Measurements from ENCODE around the gene MDFIC.

Gene MDFIC

DNA sequence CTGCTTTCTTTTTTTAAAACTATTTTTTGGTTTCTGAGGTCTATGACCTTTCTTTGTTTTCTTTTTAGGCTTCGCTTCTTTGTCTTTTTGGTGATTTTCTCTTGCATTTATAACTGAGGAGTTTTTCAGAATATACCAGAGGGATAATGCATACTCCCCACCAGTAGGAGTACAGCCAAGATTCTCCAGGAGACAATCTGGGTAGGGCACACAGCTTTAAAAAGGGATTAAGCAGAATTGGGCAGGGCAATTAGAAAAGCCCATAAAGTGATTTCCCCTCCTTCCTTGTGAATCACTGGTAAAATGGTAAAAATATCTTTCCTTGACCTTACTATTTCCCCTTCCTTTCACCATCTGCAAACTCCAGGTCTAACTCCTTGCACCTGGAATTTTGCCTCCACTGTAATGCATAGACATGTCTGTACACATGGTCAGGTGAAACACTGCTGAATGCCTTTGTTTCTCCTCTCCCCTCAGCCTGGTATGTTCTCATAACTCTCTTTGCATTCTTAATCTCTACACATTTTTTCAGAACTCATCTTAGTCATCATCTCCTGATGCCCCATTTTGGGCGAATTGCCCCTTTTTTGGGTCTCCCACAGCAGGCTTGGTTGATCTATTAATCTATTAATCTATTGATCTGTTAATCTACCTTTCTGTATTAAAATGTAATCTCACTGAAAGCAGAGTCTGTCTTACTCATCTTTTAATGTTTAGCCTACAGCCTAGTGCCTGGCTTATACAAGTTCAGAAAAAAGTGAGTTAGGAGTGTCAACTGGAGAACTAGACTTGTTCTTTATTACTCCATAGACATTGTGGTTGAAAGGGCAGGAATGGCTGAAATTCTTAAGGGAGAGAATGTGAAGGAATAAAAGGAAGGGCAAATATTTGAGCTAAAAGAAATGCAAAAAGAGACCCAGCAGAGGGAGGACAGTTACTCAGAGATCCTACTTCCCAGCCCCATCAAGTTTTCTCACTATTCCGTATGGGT is 64.6 kb downstream of the MDFIC start:
- Mint-ChIP-seq H3K27me3 (ENCODE audit: low read depth) (no peaks in the 10 kb centered on the region), H3K9me3 (no peaks in the 10 kb centered on the region), H3K36me3 (ENCODE audit: low read depth) (peaks cover 10% of the 10 kb centered on the region), H3K4me3 (no peak overlapping the region), H3K27ac (no peak overlapping the region), H3K4me1 (no peaks in the 10 kb centered on the region)
- no peak for TF ChIP-seq CTCF (IDR thresholded peaks at IDR 0.05; ENCODE audit: unreplicated experiment in 3 of 3)

- no peak overlapping the region for H3K27ac Mint-ChIP-seq
- TF ChIP-seq CTCF (IDR thresholded peaks at IDR 0.05; ENCODE audit: unreplicated experiment in 3 of 3) = no peak
- peaks cover 4% of the 10 kb centered on the region for H3K36me3 Mint-ChIP-seq (ENCODE audit: low read depth)
- H3K4me3 Mint-ChIP-seq = no peak overlapping the region
- H3K9me3 Mint-ChIP-seq = peaks cover 3% of the 10 kb centered on the region
- no peaks in the 10 kb centered on the region for H3K27me3 Mint-ChIP-seq (ENCODE audit: low read depth)
- H3K4me1 Mint-ChIP-seq = no peaks in the 10 kb centered on the region
Measured at GRCh38 chr7:114988026-114988425, 66.1 kb downstream of the MDFIC start.

GRCh38 chr7:114988755-114989375 is 67.0 kb downstream of the MDFIC start:
- no peaks in the 10 kb centered on the region for H3K27me3 Mint-ChIP-seq (ENCODE audit: low read depth)
- H3K4me3 Mint-ChIP-seq = no peak overlapping the region
- no peak for TF ChIP-seq CTCF (IDR thresholded peaks at IDR 0.05; ENCODE audit: unreplicated experiment in 3 of 3)
- no peak overlapping the region for H3K27ac Mint-ChIP-seq
- peaks cover 11% of the 10 kb centered on the region for H3K9me3 Mint-ChIP-seq
- peaks cover 12% of the 10 kb centered on the region for H3K36me3 Mint-ChIP-seq (ENCODE audit: low read depth)
- no peaks in the 10 kb centered on the region for H3K4me1 Mint-ChIP-seq

DNA sequence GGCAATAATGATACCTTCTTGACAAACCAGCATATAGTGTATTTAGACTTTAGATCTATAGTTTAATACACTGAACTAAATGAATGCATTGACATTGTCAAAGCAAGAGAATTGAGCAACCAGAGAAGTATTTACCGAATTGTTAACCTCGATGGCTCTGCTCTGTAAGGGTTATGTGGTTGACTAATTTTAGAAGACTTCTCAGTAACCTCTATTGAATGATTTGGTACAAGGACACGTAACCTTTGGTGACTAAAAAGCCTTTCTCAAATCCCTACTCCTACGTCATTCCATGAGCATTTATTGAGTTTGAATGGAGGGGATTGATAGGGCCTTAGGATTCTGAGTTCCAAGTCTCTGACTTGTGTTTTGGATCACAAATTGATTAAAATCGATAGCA is 67.6 kb downstream of the MDFIC start:
- H3K9me3 Mint-ChIP-seq = peaks cover 14% of the 10 kb centered on the region
- no peaks in the 10 kb centered on the region for H3K4me1 Mint-ChIP-seq
- H3K4me3 Mint-ChIP-seq = no peak overlapping the region
- TF ChIP-seq CTCF (IDR thresholded peaks at IDR 0.05; ENCODE audit: unreplicated experiment in 3 of 3) = no peak
- peaks cover 16% of the 10 kb centered on the region for H3K36me3 Mint-ChIP-seq (ENCODE audit: low read depth)
- H3K27me3 Mint-ChIP-seq (ENCODE audit: low read depth) = no peaks in the 10 kb centered on the region
- H3K27ac Mint-ChIP-seq = no peak overlapping the region

DNA sequence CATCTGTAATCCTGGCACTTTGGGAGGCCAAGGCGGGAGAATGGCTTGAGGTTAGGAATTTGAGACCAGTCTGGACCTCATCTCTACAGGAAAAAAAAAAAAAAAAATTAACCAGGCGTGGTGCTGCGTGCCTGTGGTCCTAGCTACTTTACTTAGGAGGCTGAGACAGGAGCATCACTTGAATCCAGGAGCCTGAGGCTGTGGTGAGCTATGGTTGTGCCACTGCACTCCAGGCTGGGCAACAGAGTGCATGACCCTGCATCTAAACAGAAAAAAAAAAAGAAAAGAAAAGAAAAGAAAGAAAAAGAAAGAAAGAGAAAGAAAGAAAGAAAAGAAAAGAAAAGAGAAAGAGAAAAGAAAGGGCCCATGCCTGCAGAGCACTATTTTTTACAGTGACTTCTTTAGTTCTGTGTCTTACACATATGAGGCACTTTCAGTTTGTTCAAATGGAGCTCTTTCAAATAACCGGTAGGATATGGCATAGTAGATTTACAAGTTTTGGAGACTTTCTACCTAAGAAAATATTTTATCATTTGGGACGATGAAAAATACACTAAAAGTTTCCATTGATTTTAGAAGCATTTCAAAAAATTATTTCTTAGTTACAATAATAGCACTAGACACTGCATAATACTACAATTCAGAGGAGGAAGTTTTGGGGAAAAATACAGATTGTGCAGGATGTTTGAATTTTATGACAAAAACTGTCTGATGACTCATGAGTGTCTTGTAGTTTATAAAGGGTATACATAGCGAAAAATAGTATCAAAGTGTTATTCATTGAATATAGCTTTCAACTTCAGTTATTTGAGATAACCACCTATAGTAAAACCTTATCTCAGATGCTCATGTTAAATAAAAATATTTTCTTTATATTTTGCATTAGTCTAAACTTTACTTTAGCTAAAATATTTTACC is 75.9 kb downstream of the MDFIC start:
- Mint-ChIP-seq H3K27ac (no peak overlapping the region), H3K9me3 (peaks cover 24% of the 10 kb centered on the region), H3K4me3 (no peak overlapping the region), H3K4me1 (no peaks in the 10 kb centered on the region), H3K27me3 (ENCODE audit: low read depth) (no peaks in the 10 kb centered on the region), H3K36me3 (ENCODE audit: low read depth) (peaks cover 43% of the 10 kb centered on the region)
- TF ChIP-seq CTCF (IDR thresholded peaks at IDR 0.05; ENCODE audit: unreplicated experiment in 3 of 3) = no peak

Measured in nephron (organoid).